Fibroblast of pulmonary artery (primary cell): ENCODE measurements around the gene CACNA2D3.

ENCODE experiments used
- DNase-seq: peaks from one replicate; pipeline ENCODE4 v3.0.0-alpha.2; 2010; ENCODE audit warnings: low read depth
- H3K4me3 ChIP-seq: replicated peaks from 2 replicates; pipeline ENCODE4 v1.5.1; 2011; ENCODE audit warnings: low read depth, mild to moderate bottlenecking, control low read depth, low read length, moderate library complexity
- CTCF ChIP-seq: IDR thresholded peaks from 2 replicates; pipeline ENCODE4 v1.5.1; 2011; ENCODE audit warnings: mild to moderate bottlenecking, control low read depth, low read length, inconsistent platforms; ENCODE audit errors: missing control alignments

CACNA2D3 gene

GRCh38 chr3:54378184-54378583 is 255.8 kb downstream of the CACNA2D3 start:
- no peak for DNase-seq
- H3K4me3 ChIP-seq: no peak overlapping the region
- no peak for TF ChIP-seq CTCF

- no peak for DNase-seq
- TF ChIP-seq CTCF: no peak
Measured at GRCh38 chr3:54384279-54384678, 261.9 kb downstream of the CACNA2D3 start.

GRCh38 chr3:54390582-54390981 is 268.2 kb downstream of the CACNA2D3 start:
- no peak overlapping the region for H3K4me3 ChIP-seq
- no peak for DNase-seq
- no peak for TF ChIP-seq CTCF

More at GRCh38 chr3:54384279-54384678, 261.9 kb downstream of the CACNA2D3 start:
- no peak overlapping the region for H3K4me3 ChIP-seq

GRCh38 chr3:54393150-54393549 is 270.8 kb downstream of the CACNA2D3 start:
- no peak for TF ChIP-seq CTCF
- no peak for DNase-seq
- H3K4me3 ChIP-seq: no peak overlapping the region

- H3K4me3 ChIP-seq: no peak overlapping the region
- TF ChIP-seq CTCF: no peak
- DNase-seq: no peak
Measured at GRCh38 chr3:54408328-54408727, 286.0 kb downstream of the CACNA2D3 start.

- H3K4me3 ChIP-seq: no peak overlapping the region
- no peak for TF ChIP-seq CTCF
- DNase-seq: no peak
Measured at GRCh38 chr3:54421943-54422342, 299.6 kb downstream of the CACNA2D3 start.

- H3K4me3 ChIP-seq: no peak overlapping the region
- no peak for DNase-seq
- no peak for TF ChIP-seq CTCF
Measured at GRCh38 chr3:54424292-54424691, 301.9 kb downstream of the CACNA2D3 start.
